T-helper 9 cell (primary cell): ENCODE measurements around the gene SLC66A1.

Source experiments
- DNase-seq: peaks from one replicate; pipeline ENCODE4 v3.0.0-alpha.2; 2020

SLC66A1 gene

DNA sequence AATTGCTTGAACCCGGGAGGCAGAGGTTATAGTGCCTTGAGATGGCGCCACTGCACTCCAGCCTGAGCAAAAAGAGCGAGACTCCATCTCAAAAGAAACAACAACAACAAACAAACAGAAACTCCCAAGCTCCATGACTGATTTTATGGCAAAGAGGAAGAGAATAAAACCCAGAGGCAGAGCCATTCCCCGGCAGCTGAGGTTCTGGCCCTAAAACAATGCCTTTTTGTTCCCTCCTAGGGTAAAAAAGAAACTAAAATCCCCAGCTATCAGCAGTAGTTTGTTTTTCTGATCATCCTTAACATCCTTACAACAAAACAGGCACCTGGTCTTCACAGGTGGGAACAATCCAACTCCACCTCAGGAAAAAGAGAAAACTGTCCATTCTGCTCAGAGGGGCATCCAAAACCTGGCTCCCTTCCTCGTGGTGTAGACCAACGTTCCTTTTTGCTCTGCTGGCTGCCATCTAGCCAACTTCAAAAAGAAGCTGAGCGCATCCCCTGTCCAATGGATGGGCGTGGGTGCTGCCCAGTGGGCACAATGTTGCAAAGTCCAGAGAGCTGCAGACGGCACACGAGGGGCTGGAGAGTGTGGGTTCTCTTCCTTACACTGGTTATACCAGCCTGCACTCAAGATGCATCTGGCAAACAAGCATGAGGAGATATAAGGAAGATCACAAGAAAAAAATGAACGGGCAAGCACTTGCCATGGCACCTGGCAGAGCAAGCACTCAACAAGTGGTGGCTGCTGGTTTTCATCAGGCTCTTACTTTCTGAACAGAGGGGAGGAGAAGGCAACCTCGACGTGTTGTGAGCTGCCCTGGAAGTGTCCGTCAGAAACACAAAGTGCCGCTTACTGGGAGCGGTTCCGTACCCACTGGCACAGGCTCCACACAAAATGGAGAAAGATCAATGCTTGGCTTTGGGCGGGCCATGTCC is 54.7 kb downstream of the SLC66A1 start:
- DNase-seq: no peak

DNA sequence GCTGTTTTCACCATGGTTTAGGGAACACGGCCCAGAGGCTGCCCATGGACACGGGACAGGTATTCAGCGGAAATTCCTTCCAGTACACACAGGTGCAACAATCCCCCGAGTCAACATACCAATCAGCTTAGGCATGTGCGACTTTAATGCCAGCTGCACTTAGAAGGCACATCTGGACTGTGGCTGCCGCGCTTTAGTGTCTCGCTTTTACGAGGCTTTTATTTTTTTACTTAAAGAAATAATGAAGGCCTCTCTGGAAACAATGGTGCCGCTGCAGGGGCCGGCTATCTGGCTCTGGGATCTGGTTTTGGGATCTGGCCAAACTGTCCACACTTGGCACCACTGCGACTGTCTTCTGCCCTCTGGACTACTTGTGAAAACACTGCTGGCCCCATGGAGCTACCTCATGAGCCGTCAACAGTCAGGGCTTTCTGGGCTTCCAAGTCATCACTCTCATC is 55.5 kb downstream of the SLC66A1 start:
- DNase-seq: no peak

DNA sequence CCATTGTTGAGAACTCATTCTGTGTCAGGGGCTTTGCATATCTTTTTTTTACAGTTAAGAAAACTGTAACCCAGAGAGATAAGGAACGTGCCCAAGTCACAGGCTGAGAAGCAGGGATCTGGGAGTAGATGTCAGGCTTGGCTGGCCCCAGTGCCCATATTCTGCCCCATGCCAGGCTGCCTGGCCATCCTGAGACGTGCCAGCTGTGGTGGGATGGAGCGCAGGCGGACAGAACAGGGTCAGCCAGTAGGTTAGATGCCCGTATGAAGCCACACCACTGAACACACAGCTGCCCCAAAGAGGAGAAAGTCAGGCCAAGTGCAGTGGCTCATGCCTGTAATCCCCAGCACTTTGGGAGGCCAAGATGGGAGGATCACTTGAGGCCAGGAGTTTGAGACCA is 55.9 kb downstream of the SLC66A1 start:
- DNase-seq: no peak

DNA sequence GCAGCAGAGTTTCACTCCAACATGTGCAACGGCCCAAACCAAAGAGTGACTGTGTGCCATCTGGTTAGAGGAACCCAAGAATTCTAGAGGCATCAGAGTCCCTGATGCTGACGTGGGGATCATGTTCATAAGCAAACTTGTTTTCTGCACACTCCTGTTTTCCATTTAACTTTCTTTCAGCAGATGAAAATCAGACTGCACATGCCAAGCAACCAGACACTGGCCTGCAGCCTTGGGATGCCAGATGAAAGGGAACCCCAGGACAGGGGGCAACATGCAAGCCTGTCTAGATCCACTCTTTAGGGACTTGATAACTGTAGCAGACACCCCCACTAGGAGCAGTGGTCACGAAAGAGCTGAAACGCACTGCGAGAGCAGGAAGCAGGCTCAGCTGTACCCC is 56.8 kb downstream of the SLC66A1 start:
- no peak for DNase-seq

DNA sequence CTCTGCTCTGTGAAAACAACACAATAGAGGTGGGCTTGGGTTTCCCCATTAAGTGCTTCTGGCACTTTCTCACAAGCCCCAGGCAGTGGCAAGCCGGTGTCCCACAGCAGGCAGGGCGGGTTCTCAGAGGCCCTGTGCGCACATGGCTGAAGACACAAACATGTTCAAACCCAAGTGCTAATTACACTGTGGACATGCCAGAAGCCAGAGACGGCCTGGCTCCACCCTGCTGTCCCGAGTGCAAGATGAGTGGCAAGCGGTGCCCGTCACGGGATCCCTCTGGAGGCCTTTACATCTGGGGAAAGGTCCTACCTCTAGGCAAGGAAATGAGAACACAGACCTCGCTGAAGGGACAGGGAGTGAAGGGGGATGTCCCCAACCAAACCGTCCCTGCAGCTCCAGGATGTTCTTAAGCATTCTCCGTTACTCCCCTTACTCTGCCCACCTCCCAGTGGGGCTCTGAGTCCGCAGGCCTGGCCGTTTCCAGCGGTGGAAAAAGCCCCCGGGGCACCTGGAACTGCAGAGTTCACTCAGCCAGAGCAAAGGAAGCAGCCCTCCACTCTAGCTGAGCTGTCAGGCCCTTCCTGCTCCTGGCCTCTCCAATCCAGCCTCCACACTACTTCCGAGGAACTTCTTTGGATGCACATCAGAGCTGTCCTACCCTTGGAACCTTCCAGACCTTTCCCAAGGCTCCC is 57.4 kb downstream of the SLC66A1 start:
- no peak for DNase-seq

DNA sequence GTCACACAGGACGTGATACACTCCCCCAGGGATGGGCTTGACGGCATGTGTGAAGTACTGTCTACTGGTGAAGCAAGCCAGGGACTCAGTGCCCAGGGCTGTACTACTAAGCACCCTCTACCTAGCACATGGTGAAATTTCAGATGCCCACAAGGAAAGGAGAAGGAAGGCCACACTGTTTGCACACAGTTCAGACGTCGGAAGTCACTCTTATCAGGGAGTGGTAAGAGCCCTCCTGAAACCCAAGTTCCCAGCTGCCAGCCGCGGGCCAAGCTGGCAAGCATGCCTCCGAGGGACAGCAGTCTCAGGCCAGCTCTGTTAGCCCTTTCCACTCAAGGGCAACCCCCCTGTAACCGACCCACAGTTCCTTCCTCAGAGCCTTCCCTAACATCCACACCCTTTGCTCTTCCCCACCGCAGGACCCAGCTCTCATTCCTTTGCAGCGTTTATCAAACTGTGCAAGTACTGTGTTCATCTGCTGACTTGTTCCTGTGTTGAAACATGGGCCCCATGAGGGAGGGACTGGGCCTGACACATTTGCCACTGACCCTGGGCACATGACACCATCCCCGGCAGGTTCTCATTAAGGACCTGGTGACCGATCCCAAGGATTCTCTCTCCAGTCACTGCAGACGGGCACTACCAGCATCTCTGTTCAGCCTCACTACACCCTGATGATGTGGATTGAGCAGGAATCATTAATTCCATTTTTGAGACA is 58.5 kb downstream of the SLC66A1 start:
- no peak for DNase-seq

DNA sequence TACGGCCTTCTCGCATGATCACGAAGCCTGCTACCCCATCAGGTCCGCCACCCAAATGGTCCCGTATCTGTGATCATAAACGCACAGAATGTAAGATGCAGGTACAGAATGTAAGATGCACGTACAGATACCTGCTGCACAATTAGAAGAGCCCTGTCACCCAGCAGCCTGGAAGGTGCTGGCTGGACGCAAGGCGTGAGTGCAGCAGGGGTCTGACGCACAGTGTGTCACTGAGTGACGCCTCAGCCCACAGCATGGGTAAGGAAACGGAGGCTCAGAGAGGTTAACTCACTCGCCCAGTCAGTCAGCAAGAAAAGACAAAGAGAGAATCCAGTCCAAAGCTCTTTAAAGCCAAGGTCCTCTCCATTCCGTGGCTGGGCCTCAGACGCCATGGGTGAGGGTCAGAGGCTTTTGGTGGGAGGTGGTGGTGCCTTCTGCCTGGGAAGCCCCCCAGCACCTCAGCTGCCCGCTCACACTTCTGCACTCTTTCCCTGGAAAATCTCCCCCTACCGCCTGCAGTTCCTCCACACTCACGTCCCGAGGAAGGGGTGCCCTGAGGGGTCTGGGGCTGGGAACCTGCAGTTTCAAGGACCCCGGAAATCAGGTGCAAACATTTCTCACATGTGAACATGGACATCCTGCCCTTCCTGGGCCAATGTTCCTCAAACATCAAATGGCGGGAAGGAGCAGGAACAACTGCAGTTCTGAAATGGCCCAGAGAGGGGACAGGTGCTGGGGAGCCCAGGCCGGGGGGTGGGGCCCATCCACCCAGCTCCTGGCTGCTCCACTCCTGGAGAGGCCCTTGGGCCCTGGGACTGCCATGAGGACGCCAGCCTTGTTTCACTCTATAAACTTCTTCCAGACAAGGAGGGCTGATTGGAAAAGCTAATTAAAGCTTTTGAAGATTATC is 59.4 kb downstream of the SLC66A1 start:
- no peak for DNase-seq

DNA sequence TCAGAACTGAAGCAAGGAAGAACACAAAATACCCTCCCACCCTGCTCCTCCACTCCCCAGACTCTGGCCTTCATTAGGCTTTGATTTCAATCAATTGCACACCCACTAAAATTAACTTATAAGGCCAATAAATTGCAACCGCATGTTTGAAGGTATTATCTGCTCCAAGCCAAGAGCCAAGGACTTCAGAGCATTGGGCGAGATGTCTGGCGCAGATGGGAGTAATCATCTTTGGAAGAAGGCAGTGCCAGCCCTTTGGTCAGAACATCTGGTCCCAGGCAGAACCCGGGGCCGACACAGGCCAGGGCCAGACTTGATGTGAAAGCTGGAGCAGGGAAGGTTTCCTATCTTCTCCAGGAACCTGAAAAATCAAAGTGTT is 60.0 kb downstream of the SLC66A1 start:
- no peak for DNase-seq

DNA sequence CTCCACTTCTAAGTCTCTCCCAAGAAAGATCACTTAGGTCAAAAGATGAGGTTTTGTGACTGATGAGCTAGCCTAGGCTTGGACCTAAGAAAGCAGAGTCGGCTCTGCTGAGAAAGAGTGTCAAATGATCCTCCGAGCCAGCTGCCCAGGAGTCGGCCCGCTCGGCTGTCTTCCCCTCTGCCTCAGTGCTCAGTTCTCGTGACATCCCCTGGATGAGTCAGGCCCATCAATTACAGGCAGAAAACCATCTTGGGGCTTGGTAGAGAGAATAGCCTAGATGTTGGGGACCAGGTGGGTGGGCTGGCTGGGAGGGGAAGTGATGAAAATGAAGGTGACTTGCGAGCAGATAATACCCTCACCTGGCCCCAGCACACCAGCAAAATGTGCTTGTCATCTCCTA is 60.5 kb downstream of the SLC66A1 start:
- no peak for DNase-seq

DNA sequence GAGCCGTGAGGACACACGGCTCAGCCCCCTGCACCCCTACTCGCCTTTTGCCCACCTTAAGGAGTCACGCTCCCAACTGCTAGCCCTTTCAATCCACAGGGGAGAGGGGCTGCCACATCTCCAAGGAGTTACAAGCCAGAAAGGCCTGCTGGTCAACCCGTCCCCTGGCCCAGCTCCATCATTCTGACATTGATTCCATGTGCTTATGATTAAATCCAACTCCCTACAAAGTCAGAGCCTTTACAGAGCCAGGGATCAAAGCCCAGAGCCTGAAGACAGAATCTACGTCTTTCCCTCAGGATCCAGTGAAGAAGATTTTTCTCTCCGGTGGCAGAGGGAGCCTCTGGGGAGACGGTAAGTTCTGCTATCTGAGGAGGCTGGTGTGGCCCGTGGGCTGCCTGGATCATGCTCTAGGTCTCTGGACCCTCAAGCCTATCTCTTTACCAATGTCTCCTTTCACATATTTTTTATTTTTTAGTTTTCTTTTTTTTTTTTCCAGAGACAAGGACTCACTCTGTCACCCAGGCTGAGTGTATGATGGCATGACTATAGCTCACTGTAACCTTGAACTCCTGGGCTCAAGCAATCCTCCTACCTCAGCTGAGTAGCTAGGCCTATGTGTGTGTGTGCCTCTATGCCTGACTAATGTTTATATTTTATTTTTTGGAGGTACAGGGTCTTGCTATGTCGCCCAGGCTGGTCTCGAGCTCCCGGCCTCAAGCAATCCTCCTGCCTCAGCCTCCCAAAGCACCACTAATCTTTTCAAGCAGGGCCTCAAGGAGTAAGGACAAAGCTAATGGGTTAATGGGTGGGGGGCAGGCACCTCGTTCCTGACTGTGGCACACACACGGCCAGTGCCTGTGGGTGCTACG is 61.3 kb downstream of the SLC66A1 start:
- DNase-seq: no peak

DNA sequence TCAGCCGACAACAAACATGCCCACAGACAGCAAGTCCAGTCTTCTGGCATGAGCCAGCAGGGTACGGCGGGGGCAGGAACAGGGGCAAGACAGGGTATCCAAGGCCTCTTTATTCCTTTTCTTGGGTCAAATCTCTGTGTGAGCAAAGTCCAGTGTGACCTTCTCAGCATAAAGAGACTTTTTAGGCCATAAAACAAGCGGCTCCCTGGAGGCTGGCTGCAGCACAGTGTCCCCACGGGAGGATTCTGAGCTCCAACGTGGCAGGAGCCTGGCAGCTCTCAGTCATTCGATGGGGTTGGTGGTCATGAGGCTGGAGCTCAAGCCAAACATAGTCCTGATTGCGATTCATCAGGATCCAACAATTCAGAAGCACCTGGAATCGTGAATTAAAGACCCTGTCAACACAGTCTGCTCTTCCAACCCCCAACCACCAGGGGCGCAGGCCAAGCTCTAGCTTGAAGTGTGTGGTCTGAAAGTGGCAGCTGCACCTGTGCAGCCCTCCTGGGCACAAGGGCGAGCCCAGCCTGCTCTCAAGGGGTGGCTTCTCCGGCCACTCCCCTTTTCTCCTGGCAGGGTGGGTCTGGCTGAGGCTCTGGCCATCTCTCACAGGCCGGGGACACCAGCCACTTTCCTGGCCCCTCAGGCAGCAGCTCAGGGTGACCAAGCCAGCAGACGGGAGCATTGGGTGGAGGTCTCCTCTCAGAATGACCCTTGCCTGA is 62.1 kb downstream of the SLC66A1 start:
- no peak for DNase-seq

DNA sequence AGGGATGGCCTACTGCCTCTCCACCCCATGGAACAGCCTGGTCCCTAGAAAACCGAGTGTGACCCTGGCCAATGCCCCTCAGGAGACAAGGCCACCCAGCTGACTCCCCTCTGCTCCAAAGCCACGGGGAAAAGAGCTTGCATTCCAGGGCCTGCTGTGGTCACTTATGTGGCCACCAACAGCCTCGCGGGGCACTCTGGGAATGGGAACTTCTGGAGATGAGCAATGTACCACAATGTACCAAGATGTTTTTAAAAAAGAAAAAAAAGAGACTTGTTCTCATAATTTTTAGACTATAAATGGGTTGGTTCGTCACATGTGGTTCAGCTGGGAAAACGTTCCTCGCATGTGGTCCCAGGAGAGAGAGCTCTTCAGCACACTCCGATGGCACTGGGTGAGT is 62.8 kb downstream of the SLC66A1 start:
- DNase-seq: no peak

DNA sequence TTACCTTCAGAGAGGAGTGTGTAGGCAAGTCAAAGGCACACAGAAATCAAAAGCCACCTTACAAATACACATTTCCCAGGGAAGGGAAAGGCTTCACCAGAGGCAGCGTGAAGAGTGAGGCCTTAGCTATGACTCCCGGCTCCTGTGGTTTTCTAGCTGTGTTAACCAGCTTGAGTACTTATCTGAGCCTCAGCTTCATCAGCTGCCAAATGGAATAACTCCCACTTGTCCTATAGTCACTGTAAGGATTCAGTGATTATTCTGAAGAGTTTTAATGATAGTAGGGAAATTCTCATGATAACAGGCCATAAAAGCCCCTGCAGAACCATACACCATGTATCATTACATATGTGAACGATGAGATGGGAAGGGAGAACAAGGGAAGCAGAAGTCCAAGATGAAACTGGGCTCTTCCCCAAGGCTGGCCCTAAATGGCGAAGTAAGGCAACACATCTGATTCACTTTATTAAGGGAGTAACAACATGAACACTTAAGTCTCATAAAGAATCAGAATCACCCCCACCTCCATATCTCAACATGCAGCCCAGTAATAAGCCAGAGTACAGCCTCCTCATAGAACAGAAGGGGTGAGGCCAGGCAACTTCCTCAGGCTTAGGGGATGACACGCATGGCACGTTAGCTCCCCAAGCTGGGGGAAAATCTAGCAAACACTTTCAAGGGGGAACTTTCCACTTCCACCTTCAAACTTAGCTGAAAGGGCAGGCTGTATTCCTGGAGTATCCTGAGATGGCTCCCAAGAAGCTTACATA is 63.7 kb downstream of the SLC66A1 start:
- no peak for DNase-seq

DNA sequence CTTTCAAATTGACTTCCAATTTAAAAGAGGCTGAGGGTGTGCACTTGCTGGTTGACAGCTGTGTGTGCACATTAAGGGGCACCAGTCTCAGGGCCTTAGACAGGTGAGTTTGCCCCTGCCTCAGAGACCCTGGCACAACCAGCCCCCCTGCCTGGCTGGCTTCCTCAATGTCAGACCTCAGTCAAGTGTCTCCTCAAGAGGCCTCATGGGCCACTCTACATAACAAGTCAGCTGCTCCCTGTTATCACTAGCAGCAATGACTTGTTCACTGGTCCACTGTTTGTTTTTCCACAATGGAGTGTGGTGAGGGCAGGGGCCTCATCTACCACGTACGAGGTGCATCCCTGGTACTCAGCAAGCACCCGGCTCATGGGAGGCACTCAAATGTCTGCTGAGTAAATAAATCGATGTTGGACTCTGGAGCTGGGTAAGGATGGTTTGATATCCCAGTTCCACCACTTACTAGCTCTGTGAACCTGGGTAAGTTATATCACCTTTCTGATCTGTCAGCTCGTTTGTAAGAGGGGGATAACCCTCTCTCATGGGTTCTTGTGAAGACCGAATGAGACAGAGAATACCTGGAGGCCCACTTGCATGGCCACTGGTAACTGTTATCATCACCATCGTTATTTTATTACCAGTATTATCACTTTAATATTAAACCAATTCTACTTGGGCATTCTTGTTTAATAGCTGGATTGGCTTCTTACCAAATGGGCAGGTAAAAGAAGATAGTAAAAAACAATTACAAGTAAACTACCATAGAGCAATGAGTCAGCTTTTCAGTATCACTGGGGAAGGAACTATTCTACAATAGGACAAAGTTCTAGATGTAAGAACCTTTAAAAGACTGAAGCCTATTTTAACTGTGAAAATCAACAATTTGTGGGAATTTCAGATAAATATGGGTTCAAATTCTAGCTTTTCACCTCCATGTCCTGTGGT is 64.6 kb downstream of the SLC66A1 start:
- no peak for DNase-seq

DNA sequence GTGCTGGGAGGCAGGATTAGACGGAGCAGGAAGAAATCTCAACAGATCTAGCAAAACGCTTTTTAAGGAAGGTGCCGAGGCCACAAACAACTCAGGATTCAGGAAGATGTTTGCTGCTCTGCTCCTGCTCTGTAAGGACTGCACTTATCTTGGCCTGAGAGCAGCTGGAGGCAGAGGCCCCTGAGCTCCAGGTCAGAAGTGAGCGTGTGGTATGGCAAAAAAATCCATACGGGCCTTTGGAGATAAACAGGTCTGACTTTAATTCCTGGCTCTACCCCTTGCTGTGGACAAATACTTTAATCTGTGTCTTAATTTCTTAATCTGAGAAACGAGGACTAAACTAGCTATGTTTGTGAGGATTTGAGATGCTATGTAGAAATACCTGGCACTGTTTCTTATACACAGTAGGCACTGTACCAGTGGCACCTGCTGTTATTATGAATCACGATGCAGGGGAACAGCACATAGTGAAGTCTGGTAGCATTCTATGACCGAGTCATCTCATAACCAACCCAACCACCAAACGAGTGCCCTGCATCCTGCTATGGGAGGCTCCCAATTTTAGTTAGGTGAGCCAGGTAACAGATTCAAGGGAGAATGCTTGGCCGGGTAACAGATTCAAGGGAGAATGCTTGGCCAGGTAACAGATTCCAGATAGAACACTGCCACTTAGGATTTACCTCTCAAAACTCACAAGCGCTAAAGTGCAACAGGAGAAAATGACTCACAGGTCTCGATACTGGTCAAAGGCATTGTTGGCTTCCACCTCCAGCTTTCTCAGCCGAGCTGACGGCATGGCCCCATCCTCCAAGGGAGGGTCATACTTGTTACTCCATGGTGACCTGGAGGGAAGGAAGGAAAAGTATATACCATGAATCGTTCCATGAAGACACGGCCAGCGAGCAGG is 65.9 kb downstream of the SLC66A1 start:
- no peak for DNase-seq
